ENCODE data around the gene YES1. TPM values are rescaled to one million over a fixed set of nuclear protein-coding genes. Genes with fewer than 3 reads are reported as not detected.

Gene YES1
- total RNA-seq, 1 experiment from 2014 or later, result 84.5 TPM

- H3K79me2 ChIP-seq (ENCODE audit: insufficient read depth, low read length), result no peaks in the 10 kb centered on the region
- intact Hi-C loops (cut with micrococcal nuclease), result no loop called here
- H3K9me2 ChIP-seq (ENCODE audit: insufficient read depth), result no peaks in the 10 kb centered on the region
- no peak overlapping the region for H3K9ac ChIP-seq (ENCODE audit: low read length)
- ATAC-seq, result no peak
- TF ChIP-seq JUND (IDR thresholded peaks at IDR 0.05), result no peak
- TF ChIP-seq EGR1 (IDR thresholded peaks at IDR 0.05; ENCODE audit: low read depth), result no peak
- no peak for TF ChIP-seq CTCF (IDR thresholded peaks at IDR 0.05 in 2 of 3, conservative IDR thresholded peaks at IDR 0.05 in 1 of 3; ENCODE audit: borderline replicate concordance in 1 of 3, insufficient read depth in 1 of 3, low read depth in 2 of 3, low read length in 2 of 3)
- TF ChIP-seq FOSL1 (IDR thresholded peaks at IDR 0.05; ENCODE audit: low read depth), result no peak
- TF ChIP-seq ATF3 (IDR thresholded peaks at IDR 0.05), result no peak
- TF ChIP-seq MAX (IDR thresholded peaks at IDR 0.05), result no peak
- no peak for TF ChIP-seq EZH2 (IDR thresholded peaks at IDR 0.05)
- TF ChIP-seq ZNF274 (IDR thresholded peaks at IDR 0.05; ENCODE audit: low read depth, low read length), result no peak
- no peak for TF ChIP-seq SP1 (IDR thresholded peaks at IDR 0.05; ENCODE audit: low read depth)
- TF ChIP-seq YY1 (IDR thresholded peaks at IDR 0.05; ENCODE audit: extremely low read depth, insufficient replicate concordance, low read depth, low read length), result no peak
- TF ChIP-seq SRF (IDR thresholded peaks at IDR 0.05; ENCODE audit: low read depth), result no peak
- no peak for TF ChIP-seq TCF7L2 (IDR thresholded peaks at IDR 0.05; ENCODE audit: borderline replicate concordance, extremely low read depth, insufficient read depth, insufficient read length)
- TF ChIP-seq SIN3A (IDR thresholded peaks at IDR 0.05; ENCODE audit: low read depth), result no peak
- no peak for TF ChIP-seq POLR2A (IDR thresholded peaks at IDR 0.05; ENCODE audit: borderline replicate concordance, extremely low read depth, insufficient read depth, insufficient read length)
- no peak for TF ChIP-seq ZBTB33 (IDR thresholded peaks at IDR 0.05; ENCODE audit: extremely low read depth, insufficient replicate concordance, low read length)
- TF ChIP-seq POLR2AphosphoS5 (IDR thresholded peaks at IDR 0.05; ENCODE audit: low read depth, low read length), result no peak
- no peak for TF ChIP-seq REST (IDR thresholded peaks at IDR 0.05; ENCODE audit: low read depth)
- no peak for TF ChIP-seq CEBPB (IDR thresholded peaks at IDR 0.05; ENCODE audit: low read depth)
- no peaks in the 10 kb centered on the region for H3K4me1 ChIP-seq (ENCODE audit: control insufficient read depth in 1 of 2, insufficient read depth in 2 of 2, low read length in 2 of 2)
- no peak overlapping the region for H3K4me3 ChIP-seq (replicated peaks in 1 of 2; ENCODE audit: low read depth in 1 of 2, low read length in 2 of 2)
- no peak overlapping the region for H2AFZ ChIP-seq (ENCODE audit: low read depth, low read length, poor library complexity, severe bottlenecking)
- RAD21 ChIA-PET (ENCODE audit: low non-redundant PET in 1 of 2, low total read pairs in 2 of 2, uncharacterized antibody in 2 of 2, unreplicated experiment in 2 of 2), result no interaction called here
- no peak overlapping the region for H3K4me2 ChIP-seq (ENCODE audit: low read length)
- no peaks in the 10 kb centered on the region for H3K9me3 ChIP-seq (ENCODE audit: control insufficient read depth in 1 of 2, insufficient read depth in 1 of 2, low read depth in 1 of 2, low read length in 2 of 2)
- no peak for DNase-seq (ENCODE audit: low read depth, low spot score)
- no peak overlapping the region for H3K27ac ChIP-seq (ENCODE audit: low read depth, low read length)
- POLR2A ChIA-PET, result no interaction called here
- peaks cover 8 to 23% of the 10 kb centered on the region in 2 experiments for H3K36me3 ChIP-seq (ENCODE audit: control insufficient read depth in 1 of 2, insufficient read depth in 2 of 2, low read length in 2 of 2)
- no peaks in the 10 kb centered on the region for H4K20me1 ChIP-seq (ENCODE audit: insufficient read depth)
- no TSS peak for BruUV-seq (replicated peaks)
- no peaks in the 10 kb centered on the region for H3K27me3 ChIP-seq (ENCODE audit: insufficient read depth, low read length)
- CTCF ChIA-PET, result no interaction called here
These were observed 129.2 kb downstream of the YES1 start for GRCh38 chr18:682833-683232.
